Stimulated activated CD8-positive, alpha-beta memory T cell treated with anti-CD3 and anti-CD28 coated beads, Interleukin-12 subunit alpha, Interleukin-12 subunit beta, amount 100 ng/mL, for 4 hours (primary cell): Measurements from ENCODE around the gene NBEAL2.

Experiments
- DNase-seq: peaks from one replicate; pipeline ENCODE4 v3.0.0-alpha.2; 2020; ENCODE audit warnings: low read depth

The NBEAL2 gene, protein sequence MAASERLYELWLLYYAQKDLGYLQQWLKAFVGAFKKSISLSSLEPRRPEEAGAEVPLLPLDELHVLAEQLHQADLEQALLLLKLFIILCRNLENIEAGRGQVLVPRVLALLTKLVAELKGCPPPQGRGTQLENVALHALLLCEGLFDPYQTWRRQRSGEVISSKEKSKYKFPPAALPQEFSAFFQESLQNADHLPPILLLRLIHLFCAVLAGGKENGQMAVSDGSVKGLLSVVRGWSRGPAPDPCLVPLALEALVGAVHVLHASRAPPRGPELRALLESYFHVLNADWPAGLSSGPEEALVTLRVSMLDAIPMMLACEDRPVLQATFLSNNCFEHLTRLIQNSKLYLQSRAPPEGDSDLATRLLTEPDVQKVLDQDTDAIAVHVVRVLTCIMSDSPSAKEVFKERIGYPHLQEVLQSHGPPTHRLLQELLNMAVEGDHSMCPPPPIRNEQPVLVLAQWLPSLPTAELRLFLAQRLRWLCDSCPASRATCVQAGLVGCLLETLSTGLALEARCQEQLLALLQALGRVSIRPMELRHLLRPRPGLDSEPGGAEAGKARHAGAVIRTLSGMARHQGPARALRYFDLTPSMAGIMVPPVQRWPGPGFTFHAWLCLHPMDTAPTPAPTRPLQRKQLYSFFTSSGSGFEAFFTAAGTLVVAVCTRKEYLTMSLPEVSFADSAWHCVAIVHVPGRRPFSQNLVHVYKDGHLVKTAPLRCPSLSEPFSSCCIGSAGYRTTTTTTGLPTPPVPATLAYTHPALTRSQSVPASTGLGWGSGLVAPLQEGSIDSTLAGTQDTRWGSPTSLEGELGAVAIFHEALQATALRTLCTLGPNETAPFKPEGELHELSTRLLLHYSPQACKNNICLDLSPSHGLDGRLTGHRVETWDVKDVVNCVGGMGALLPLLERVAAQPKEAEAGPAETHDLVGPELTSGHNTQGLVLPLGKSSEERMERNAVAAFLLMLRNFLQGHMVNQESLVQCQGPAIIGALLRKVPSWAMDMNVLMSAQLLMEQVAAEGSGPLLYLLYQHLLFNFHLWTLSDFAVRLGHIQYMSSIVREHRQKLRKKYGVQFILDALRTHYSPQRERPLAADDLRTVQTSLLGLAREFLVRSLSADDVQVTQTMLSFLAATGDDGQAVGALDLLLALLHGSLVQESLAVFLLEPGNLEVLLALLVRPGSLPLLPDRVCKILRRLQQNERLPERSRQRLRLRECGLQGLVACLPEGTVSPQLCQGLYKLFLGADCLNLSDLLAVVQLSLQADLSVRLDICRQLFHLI (N-terminal part only)

DNA sequence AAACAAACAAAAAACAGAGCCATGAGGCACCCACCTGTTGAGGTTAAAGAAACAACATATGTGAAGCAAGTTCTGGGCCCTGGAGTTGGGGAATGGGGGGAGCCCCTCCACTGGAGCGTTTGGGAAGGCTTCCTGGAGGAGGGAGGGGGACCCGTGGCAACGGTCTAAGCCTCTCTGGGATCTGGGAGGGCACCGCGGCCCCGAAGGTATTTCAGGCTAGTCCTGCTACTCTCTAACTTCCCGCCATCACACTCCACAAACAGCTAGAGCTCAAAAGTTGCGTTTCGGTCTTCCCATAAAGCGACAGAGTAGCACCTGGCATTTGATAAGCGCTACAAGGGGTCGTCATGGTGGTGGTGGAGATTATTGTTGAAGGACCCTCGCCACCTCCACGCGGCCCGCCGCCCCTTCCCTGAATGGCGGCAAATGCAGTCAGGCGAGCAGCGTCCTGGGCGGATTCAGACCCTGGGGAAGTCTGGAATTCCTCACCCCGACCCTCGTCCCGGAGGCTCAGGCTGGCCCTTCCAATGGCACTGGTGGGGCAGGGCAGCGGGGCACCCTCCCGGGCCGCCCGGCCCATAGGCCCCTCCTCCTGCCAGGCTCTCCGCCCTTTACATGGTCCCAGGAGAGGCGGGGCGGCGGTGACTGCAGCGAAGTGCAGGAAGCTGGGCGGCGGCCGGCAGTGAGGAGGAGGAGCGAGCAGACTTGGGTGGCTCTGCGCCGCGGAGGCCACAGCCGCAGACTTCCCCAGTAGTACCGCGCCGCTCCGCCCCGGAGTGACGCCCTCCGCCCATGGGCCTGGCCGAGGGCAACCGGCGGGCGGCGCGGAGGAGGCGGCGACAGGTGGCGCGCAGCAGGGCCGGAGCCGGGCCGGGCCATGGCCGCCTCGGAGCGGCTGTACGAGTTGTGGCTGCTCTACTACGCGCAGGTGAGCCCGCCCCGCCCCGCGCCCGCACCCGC lies at the start of gene NBEAL2:
Gene NBEAL2 (plus strand): TSS at position 682 of the 960 bp plus-strand sequence. CDS start 196 bp downstream, at position 878.
- DNase-seq: peak; percentile 90

DNA sequence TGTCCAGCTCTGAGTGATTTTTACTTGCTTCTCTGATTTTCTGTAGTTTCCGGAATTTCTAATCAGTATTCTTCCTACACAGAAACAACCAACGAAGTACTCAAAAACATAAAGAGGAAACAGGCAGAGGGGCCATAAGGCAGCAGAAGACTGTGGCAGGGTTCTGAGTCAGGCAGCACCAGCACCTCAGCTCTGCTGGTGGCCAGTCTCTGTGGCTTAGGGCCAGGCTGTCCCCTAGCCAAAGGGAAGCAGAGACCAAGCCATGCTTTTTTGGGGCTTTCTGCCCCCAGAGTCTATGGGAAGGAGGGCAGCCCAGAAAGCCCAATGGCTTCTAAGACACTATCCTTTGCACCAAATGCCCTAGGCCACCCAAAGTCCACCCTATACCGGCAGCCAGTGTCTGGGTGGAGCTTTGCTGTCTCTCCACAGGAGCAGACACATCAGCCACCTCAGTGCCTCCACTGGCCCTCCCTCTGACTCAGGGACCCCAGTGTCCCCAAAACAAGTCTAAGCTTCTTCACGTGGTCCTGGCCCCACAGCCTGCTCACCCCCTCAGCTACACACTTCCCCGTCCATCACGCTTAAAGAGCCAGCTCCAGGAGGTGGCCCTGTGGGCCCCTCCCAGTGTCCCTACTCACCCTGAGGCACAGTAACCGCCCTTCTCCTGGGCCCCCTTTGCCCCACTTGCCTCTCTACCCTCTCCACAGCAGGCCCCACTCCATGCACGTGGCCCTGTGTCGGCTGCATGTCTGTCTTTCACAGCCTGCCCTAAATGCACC lies 49.1 kb upstream of the NBEAL2 start:
- DNase-seq: no peak

DNA sequence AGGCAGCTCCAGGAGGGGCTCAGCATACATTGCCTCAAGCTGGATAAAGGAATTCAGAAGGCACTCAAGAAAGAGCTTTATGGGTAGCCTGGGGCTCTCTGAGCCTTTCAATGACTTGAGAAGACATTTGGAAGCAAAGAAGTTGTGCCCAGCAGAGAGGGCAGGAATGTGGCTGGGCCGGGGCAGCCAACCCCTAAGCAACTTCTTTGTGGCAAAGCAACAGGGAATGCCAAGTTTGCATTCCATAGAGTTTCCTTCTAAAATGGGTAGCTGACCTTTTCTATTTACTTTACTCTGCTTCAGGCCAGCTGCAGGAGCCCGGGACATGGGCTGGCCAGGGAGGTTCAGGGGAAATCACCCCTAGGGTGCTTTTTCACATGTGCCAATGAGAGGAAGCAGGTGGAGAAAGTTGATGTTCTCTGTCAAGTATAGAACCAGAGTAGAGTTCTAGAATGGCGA lies 48.5 kb upstream of the NBEAL2 start:
- no peak for DNase-seq

DNA sequence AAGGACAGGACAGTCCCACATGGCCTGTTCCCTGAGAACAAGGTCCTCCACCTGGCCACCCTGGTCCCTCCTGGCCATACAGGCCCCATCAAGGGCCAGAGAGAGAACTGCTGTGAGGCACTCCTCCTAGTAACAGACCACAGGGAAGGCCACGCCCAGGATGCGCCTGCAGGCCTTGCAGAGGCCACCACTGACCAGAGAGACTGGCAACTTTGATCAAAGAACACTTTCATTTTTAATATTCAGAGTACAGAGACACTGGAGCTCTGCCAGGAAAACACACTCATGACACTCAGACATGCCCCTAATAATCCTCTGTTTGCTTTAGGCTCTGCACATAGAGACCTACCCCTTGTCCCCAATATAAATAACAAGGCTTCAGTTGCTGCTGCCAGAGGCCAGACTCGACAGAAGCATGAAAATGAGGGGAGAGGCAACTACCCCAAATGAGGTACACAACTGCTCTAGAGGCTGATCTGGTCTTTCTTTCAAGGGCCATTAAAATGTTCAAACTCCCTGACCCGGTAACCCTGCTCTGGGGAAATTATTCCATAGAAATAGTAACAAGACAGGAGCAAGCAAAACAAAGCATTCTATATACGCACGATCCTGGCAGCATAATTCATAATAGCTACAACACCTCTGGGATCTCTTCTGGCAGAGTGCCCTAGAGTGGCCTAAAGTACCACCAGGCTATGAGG lies 47.7 kb upstream of the NBEAL2 start:
- DNase-seq: no peak

DNA sequence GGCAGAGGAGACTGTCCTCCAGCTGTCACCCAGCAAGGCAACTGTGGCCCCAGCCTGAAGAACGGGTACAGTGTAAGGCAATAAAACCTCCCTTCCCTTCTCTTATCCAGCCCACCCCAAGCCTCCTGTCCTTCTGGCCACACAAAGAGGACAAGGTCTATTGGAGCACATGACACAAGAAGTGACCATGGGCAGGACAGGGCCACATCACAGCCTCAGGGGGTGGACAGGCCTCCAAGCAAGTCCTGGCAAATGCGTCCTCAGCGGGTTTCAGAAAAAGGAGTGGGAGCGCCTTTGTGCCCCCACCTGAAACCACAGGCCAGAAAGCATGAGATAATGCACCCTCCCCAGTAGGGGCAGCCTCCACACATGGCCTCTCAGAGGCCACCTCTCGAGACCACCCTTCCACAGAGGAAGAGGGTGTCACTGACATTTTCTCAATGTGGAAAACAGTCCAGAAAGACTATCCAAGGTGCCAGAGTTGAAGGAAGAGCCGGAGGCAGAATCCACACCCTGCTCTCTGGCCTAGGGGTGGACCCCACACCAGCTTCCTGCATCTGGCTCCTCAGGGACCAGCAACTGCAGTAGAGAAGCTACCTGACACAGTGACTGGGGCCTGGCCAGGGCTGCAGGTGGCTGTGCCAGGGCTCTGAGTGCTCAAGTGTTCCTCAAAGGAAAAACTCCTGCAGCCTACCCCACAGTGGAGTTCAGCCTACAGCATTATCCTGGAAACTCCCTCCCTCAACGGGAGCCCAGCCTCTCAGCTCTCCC lies 46.8 kb upstream of the NBEAL2 start:
- no peak for DNase-seq

DNA sequence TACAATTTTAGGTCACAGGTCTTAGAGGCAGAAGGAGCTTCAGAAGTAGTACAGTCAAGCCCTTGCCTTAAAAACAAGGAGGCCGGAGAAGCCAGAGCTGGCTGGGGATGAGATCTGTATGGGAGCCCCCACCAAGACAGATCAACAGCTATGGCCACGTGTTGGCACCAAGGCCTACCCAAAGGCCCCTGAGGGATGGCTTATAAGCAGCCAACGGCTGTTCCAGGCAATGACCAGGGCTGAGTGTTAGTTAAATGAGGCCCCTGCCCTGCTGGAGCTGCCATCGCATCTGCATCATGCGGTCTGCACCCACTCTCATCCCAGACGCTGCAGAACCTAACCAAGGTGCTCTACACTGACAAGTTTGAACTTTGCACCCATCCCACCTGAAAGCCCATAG lies 46.2 kb upstream of the NBEAL2 start:
- no peak for DNase-seq

DNA sequence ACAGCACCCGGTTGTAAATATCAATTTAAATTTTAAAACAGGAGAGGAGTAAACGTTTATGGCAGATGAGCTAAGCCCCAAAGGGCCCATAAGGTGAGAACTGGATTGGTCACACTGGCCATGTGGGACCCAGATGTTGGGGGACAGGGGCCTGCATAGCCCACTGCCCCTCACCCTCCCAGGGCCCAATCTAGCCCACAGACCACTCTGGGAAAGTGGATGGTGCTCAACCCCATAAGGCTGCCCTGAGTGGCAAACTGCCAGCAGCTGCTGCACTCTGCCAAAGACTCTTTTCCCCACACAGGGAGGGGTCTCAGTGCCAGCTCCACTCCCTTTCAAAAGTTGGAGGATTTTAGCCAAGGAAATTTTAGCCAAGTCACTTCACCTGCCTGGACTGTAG lies 45.4 kb upstream of the NBEAL2 start:
- no peak for DNase-seq

DNA sequence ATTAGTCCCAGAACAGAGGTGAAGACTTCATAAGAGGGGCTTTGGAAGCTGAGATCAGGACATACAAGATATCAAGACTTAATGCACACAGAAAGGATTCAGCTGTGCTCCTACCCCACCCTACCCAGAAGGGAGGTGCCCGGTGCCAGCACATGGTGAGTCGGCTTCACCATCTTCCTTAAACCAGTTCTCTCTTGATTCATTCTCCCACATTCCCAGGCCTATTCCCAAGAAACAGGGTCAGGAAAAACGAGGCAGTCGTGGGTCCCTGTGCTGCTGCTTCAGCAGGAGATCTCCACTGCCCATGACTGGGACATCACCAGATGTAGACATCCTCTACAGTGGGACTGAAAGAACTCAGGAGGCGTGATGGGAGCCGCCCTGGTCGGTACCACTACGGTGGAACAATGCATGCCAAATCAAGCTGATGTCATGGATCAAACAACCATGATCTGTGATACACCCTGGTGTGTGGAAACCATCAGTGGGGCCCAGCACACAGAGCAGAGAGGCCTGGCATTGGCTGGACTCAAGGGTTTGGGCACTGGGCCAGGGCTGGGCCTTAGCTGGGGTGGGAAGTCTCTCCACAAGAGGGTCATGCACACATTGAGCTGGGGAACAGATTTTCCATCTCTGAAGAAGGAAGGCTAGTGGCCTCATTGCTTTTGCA lies 44.8 kb upstream of the NBEAL2 start:
- no peak for DNase-seq

DNA sequence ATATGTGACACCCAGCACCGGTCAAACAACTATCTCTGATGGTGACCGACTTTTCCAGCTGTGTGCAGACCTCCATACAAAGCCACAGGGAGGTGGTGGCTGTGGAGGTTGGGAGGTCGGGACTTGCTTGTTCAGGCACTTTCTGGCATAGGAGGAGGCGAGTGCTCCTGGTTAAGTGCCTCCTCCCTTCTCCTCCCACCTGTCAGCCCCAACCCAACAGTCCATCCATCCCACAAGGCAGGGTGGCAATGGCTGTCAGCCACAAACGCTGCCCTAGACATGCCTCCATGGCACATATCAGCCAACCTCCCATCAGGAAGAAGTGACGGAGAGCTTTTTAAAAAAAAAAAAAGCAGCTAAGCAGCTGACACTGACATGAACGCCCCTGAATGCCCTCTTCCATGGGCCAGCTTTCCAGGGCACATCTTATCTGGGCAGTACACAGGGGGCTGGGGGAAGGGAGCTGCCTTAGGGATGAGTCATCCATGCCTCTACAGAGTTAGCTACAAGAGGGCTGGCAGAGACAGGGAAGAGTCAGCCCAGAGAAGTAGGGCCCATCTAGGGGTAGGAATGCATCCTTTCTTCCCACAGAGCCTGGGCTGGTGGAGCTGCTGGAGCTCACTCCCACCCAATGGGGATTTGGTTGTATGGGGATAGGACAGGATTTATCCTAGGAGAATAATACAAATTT lies 44.2 kb upstream of the NBEAL2 start:
- no peak for DNase-seq

DNA sequence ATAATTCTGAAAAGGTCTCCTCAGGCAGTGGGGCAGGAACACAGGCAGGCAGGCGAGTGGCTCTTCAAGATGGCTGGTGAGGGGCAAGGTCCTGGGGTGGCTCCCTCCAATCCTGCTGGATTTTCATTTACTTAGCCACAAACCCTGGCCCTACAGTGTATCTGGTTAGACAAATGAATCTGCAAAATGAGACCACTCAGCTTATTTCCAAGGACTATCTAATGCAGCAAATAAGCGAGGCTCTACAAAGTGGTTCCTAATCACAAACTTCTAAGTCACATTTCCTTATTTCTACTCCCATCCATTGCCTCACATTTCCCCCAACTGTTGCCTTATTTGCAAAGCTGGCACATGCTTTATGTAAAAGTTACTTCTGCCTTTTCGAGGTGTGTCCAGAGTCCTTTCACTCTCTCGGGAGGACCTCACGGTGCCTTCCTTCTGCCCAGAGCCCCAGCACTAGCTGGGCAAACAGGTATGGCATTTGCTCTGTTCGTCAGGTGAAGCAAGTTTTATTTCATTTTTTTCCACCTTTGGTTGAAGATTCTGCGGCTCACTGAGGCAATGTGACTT lies 43.4 kb upstream of the NBEAL2 start:
- no peak for DNase-seq

DNA sequence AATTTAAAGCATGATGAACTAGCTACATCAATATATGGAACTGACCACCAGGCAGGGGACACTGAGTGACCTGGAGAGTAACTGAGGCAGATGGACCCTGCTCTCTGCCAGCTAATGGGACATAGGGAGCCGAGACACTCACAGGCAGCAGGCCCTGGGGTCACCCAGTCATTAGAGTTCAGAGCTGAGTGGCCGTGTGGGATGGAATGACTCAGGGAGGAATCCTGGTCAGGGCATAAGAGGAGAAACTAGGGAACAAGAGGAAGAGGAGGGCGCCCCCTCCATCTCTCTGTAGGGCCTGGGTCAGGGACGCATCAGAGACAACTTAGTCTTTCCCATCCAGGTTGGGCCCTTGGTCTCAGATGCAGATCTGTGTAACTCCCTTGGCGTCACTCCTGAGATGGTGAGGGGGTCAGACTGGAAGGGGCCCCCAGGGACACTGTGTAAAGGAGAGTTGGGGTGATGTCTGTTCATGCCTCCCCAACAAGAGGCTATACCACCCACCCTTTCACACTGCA lies 42.7 kb upstream of the NBEAL2 start:
- DNase-seq: no peak

DNA sequence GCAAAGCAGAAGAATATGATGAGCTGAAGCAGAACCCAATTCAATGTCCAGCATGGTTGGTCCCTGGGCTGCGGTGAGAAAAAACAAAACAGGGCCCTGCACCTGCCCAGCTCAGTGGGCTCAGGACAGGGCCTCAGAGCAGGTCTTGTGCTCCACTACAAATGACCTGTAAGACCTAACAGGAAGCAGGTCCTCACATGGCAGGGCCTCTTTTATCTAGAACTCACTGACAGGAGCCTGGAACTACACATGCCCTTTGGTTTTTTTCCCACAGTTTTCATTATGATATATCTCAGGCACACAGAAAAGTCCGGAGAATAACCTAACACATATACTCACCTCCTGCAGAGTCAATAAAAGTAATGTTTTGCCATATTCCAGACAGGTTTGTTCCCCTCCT lies 41.3 kb upstream of the NBEAL2 start:
- DNase-seq: no peak

DNA sequence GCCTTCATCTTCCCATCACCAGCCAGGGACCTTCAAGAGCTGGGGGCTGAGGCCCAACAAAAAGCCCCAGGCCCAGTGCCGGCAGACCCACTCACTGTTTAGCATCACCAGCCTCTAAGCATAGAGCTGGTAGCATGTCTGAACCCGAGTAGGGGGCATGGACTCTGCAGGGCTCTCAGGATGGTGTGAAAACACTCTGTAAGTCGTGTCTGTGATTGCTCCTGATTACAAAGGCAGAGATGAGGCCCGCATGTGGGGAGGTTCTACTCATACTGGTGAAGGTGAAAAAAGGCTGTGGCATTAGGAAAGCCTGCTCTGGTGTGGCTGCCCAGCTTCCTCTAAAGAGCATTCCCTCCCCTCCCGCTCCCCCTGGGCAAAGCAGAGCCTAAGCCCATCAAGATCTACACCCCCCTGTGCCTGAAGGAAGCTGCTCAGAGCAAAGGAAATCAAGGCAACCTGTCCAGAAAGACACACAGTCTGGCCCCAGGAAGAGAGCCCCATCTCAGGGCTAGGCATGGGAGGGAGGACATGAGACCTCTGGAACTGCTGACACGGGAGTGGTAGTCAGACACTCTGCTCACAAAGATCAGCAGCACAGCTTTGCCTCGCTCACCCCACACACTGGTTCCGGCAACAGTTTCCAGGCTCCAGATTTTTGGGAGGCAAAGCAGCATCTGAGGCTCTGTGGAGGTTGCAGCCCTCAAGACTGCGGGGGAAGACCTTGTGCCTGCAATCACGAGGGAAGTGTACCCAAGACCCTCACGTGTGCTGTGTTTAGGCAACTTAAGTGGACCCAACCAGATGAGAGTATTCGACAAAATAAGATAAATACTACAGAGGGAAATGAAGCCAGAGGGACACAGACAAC lies 39.7 kb upstream of the NBEAL2 start:
- no peak for DNase-seq

DNA sequence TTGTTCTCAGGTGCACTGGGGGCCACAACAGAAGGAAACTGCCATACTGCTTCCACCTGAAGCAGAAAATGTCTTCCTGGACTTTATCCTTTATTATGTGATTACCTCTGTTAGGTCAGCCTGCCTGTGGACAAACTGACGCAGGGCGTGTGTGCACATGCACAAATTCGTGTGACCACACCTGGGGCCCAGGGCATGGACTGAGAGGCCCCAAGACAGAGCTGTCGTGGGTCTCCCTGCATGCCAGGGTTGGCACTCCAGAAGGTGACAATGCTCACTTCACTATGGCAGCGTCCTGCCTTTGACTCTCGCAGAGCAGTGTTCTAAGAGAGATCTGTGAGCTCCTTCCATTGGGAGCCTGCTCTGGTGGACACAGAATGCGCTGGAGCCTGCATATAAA lies 37.4 kb upstream of the NBEAL2 start:
- DNase-seq: no peak

DNA sequence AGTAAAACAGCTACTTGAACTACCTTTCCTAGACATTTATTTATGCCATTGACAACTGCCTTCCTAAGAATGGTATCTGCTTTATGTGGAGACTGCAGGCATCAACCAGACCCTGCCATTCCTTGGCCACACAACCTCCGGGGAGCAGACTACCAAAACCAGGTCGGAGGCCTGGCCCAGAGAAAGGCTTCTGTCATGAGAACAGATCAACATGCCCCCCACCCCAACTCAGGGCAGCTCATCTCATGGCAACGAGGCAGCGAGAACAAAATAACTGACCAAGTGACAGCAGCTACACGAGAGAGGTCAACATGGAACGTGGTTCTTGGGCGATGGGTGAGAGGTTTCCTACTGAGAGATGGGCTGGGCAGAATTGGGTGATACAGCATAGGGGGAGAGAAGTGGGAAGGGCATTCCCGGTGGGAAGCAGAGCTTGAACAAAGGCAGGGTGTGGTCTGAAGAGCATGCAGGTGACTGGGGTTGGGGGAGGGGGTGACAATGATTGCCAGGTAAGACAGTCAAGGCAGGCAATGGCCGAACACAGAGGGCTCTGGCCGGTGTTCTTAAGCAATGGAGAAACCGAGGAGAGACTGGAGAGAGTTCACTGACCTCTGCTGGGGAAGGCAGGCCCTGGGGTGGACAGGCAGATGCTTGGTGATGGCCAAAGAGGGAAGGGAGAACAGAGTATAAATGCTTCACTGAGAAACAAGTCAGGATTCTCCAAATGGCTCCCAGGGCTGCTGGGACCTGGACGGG lies 36.8 kb upstream of the NBEAL2 start:
- no peak for DNase-seq
